NCI-H2029 treated with DMSO at 0.1 percent for 48 hours (cell line): ENCODE results near the gene C2orf72.
"Not testable (repeated sequence)": the region's sequence is repeated elsewhere in the genome, so short reads cannot be mapped to it uniquely, and the experiment has no call there.

ENCODE experiments used
- DNase-seq: peaks from one replicate; lab custom pipeline; 2025; lab: John Stamatoyannopoulos, UW

Gene C2orf72

GRCh38 chr2:231037202-231037730, at the start of gene C2orf72:
TSS of gene C2orf72 (plus strand) at chr2:231037523. CDS start at chr2:231037566, 43 bp downstream.
- no peak for DNase-seq

- DNase-seq, result no peak
Observed at GRCh38 chr2:230989731-230990130, 47.6 kb upstream of the C2orf72 start.

- DNase-seq, result no peak
Observed at GRCh38 chr2:230990131-230990898, 47.0 kb upstream of the C2orf72 start.

- no peak for DNase-seq
Observed at GRCh38 chr2:230990899-230991150, 46.5 kb upstream of the C2orf72 start.

DNA sequence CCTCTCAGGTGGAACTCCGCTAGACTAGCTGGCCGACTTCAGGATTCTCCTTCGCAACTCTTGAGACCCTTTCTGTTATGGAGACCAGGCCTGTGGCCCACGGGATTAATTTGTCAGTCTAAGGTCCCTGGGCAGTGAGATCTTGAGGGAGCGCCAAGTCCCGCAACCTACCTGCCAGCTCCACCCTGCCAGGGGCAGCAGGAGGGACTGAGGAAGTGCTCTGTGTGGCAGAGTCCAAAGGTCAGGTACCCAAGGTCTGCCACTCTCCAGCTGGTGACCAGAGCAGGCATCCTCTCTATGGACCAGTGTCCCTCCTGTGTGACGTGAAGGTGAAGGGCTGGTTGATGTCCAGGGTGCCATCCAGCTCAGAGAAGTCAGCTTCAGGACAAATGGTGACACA, 45.7 kb upstream of the C2orf72 start:
- DNase-seq, result no peak

DNA sequence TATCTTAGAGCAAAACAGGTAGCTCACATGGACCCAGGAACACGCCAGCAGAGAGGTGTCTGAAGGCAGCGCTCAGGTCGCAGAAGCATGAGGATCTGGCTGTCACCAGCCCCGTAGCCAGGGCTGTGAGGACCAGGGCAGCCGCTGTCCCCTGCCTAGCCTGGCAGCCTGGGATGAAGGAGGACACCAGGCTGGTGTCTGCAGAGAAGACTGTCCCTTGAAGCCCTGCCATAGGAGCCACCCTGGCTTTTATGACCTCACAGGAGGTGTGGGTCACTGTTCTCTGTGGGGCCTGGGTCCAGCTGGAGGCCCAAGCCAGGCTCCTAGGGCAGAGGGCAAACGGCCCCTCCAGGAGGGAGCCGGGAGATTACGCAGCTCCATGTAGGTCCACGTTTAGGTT, 41.5 kb upstream of the C2orf72 start, which contains the start of gene SPATA3:
TSS of gene SPATA3 (plus strand) at position 301 of the 400 bp plus-strand sequence. CDS start 113 bp downstream, outside the sequence.
- no peak for DNase-seq

- DNase-seq, result no peak
Observed at GRCh38 chr2:230996661-230997060, 40.7 kb upstream of the C2orf72 start.

DNA sequence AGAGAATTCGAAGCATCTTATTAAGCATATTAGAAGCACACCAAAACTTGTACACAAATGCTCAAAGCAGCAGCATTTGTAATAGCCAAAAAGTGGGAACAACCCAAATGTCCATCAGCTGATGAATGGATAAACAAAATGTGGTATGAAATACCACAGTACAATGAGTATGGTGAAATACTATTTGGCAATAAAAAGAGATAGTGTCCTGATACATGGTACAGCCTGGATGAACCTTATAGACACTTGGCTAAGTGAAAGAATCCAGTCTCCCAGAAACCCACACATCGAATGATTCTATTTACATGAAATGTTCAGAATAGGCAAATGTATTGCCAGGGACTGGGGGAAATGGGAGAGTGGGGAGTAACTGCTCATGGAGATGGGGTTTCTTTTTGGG, 38.4 kb upstream of the C2orf72 start:
- DNase-seq, result no peak

DNA sequence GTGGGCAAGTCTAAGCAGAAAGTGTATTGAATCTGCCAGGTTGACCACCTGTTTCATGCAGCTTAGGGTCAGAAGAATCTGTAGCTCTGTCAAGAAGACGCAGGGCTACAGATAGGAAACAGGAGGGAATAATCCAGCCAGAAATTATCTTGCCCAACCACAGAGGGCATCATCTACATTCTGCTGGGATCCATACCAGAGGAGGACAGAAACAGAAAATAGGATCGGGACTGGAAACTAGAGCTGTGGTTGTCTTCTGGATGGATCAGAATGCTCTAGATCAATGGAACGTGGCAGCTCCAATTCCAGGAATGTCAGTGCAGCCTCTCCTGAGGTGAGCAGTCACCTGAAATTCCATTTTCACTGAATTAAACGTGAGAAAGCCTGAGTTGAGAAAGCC, 37.8 kb upstream of the C2orf72 start:
- DNase-seq, result no peak

- DNase-seq, result no peak
Observed at GRCh38 chr2:231000211-231000904, 37.0 kb upstream of the C2orf72 start.

GRCh38 chr2:231001036-231001435, 36.3 kb upstream of the C2orf72 start:
- no peak for DNase-seq

DNA sequence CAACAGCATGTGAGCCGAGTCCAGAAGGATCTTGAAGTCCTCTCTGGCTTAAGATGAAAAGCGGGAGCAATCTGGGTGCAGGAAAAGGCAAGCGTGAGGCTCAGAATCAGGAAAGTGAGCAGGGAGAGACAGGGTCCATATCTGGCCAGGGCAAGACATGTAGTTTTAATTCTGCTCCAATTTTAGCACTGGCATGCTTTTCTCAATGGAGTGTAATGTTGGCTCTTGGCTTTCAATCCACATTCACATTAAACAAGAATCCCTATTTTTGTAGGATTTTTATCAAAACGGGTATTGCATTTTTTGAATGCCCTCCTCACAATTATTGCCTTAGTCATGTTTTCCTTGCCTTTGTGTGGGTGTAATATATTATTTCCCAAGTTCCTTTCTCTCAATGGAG, 35.4 kb upstream of the C2orf72 start:
- DNase-seq, result no peak

GRCh38 chr2:231002641-231003040, 34.7 kb upstream of the C2orf72 start:
- DNase-seq, result no peak

DNA sequence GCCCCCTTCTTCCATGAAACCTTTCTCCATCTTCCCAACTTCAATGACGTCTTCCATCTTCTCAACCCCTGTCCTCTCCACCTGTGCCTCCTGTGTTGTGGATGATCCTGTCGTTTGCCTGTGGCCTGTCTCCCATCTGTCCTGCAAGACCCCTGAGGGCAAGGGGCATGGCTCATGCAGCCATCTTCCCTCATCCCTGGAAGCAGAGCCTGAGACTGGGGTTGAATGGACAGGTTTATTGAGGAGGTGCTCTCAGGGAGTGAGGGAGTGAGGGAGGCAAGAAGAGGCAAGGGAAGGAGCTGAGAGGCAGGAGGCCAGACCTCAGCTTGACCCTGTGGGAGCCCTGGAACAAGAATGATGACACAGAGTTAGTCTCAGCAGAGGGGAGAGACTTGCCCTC, 34.1 kb upstream of the C2orf72 start:
- DNase-seq, result no peak

DNA sequence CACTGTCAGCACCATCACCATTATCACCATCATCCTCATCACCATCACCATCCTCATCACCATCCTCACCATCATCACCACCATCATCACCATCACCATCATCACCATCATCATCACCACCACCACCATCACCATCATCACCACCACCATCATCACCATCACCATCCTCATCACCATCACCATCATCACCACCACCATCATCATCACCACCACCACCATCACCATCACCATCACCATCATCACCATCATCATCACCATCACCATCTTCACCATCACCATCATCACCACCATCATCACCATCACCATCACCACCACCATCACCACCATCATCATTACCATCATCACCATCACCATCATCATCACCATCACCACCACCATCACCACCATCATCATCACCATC, 32.4 kb upstream of the C2orf72 start:
- DNase-seq, result not testable (repeated sequence)

- no peak for DNase-seq
Observed at GRCh38 chr2:231007286-231008098, 29.8 kb upstream of the C2orf72 start.

DNA sequence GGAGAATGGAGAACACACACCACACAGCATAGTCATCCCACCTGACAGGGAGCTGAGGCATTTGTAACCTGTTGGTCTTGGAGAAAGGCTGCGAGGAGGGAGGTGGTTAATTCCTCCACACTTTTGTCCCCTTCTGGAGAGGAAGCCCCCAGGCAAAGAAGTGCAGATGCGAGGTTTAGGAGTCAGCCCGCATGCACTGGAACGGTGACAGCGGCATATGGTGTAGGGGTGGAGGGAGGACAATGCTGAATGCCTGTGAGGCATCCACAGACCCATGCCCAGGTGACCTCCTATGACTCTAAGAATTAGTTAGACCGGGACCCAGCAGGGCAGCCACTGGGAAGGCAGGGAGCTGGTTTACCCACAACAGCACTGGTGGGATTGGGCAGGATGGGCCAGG, 29.2 kb upstream of the C2orf72 start:
- no peak for DNase-seq

DNA sequence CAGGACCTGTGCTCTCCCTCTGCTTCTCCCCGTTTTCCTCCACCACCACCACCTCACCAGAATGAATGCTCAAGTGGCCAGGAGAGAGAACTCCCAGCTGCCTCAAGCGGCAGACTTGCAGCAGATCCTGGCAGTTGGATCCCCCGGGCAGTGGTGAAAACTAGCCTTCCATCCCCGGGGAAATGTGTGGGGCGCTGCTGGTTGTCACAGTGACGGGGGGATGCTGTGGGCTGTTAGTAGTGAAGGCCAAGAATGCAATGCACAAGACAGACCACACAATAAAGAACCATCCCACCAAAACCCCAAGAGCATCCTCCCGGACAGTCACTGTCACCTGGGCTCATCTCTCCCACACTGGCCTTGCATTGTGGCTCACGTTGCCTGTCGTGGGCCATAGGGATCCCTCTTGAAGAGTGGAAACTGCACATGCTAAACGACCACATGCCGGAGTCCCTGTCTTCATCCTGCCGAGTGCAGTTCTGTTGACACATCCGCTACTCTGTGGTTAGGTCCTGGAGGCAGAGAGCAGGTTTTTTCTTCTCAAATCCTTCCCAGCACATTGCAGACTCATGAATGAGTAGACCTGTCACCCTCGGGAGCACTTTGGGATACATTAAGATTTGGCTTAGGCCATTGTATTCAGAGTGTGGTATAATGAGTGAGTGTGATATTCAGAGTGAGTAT, 27.9 kb upstream of the C2orf72 start:
- no peak for DNase-seq

DNA sequence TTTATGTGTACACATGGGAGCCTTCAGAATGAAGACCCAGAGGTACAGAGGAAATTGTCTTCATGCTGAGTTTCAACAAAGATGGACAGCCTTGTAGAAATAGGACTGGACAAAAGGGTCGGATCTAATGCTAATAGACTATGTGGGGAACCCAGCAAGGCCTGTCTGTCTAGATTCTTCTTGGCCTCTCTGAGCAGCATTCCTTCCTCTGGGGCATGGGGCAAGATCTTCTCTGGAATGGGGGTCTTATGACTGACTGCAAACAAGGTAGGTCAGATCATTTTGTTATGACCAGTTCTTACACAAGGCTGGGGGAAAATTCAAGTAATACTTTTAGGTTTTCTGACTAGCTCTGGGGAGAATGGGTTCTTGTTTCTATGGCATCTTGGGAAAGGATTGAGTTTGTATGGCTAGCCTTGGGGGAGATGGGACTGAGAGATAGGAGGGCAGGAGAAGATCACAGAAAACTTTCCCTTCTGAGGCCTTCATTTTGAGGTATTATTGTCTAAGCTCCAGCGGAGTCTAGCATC, 27.1 kb upstream of the C2orf72 start:
- DNase-seq, result no peak

- DNase-seq, result no peak
Observed at GRCh38 chr2:231011526-231011925, 25.8 kb upstream of the C2orf72 start.

DNA sequence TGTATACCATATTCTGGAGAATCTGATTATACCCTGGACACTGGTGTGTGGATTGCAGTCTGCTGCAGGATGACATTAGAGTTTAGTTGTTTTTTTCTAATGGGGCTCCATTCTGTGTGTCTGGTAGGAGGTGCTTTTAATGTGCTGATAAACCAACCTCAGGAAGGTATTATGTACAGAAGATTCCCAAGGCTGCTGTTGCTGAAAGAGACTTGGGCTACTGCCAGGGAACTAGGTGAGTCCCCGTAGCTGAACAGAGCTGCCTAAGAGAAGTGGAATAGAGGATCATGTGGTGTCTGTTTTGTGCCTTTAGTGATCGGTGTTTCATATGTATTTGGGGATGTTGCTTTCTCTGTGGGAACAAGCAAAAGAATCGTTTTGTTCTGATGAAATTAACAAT, 24.9 kb upstream of the C2orf72 start:
- no peak for DNase-seq

- DNase-seq, result no peak
Observed at GRCh38 chr2:231013820-231014219, 23.5 kb upstream of the C2orf72 start.
